ENCODE measurements around the gene THAP8. TPM values are rescaled to one million over a fixed set of nuclear protein-coding genes. Genes with fewer than 3 reads are reported as not detected.

THAP8 gene
- total RNA-seq, 1 experiment from 2014 or later, result 6.6 TPM

DNA sequence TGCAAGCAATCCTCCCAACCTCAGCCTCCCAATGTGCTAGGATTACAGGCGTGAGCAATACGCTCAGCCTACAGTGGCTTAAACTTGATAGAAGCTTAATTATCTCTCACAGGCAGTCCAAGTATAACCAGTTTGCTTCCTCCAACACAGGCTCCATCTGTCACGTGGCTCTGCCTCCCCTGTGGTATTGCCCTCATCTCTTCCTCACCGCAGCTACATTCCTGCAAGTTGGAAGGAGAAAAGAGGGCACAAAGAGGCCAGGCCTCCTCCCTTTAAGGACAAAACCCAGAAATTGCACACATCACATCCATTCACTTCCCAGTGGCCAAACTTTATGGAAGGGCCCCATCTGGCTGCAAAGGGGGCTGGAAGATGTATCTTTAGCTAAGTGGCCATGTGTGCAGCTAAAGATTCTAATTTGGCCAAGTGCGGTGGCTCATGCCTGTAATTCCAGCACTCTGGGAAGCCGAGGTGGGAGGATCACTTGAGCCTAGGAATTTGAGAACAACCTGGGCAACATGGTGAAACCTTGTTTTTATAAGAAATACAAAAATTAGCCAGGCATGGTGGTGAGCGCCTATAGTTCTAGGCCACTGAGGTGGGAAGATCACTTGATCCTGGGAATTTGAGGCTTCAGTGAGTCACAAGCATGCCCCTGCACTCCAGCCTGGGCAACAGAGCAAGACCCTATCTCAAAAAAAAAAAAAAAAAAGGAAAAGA is 62.2 kb downstream of the THAP8 start (continued):
- TF ChIP-seq AFF4 (CRISPR knock-in tag; IDR thresholded peaks at IDR 0.05; ENCODE audit: borderline replicate concordance), result no peak
- TF ChIP-seq, protein P1, sequence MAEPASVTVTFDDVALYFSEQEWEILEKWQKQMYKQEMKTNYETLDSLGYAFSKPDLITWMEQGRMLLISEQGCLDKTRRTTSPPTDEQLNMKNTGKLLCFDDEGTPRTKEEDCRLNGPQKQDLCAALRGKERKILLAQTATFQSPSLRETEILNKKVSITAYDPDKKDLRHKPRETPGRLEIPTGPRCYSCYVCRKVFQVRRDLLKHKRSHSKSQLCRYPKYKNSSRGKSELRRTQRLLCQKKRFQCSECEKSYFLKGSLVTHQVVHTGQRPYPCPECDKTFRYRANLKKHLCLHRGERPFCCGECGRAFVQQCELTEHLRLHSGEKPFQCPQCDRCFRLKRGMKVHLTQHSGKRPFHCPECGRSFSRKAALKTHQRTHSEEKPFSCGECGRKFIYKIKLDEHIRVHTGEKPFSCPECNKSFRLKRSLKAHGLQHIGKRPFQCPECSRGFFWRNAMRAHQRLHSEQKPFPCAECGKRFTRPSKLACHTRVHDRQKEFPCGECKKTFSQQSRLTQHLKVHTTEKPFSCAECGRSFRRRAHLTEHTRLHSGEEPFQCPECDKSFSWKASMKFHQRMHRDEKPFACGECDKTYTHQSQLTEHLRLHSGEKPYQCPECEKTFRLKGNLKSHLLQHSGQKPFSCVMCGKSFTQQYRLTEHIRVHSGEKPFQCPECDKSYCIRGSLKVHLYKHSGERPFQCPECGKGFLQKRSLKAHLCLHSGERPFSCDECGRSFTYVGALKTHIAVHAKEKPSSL (CRISPR knock-in tag; conservative IDR thresholded peaks at IDR 0.05), result no peak
- no peak for TF ChIP-seq RELA (CRISPR knock-in tag; IDR thresholded peaks at IDR 0.05; ENCODE audit: borderline replicate concordance)
- TF ChIP-seq SMAD3 (CRISPR knock-in tag; IDR thresholded peaks at IDR 0.05; ENCODE audit: borderline replicate concordance), result no peak
- TF ChIP-seq, protein P2, sequence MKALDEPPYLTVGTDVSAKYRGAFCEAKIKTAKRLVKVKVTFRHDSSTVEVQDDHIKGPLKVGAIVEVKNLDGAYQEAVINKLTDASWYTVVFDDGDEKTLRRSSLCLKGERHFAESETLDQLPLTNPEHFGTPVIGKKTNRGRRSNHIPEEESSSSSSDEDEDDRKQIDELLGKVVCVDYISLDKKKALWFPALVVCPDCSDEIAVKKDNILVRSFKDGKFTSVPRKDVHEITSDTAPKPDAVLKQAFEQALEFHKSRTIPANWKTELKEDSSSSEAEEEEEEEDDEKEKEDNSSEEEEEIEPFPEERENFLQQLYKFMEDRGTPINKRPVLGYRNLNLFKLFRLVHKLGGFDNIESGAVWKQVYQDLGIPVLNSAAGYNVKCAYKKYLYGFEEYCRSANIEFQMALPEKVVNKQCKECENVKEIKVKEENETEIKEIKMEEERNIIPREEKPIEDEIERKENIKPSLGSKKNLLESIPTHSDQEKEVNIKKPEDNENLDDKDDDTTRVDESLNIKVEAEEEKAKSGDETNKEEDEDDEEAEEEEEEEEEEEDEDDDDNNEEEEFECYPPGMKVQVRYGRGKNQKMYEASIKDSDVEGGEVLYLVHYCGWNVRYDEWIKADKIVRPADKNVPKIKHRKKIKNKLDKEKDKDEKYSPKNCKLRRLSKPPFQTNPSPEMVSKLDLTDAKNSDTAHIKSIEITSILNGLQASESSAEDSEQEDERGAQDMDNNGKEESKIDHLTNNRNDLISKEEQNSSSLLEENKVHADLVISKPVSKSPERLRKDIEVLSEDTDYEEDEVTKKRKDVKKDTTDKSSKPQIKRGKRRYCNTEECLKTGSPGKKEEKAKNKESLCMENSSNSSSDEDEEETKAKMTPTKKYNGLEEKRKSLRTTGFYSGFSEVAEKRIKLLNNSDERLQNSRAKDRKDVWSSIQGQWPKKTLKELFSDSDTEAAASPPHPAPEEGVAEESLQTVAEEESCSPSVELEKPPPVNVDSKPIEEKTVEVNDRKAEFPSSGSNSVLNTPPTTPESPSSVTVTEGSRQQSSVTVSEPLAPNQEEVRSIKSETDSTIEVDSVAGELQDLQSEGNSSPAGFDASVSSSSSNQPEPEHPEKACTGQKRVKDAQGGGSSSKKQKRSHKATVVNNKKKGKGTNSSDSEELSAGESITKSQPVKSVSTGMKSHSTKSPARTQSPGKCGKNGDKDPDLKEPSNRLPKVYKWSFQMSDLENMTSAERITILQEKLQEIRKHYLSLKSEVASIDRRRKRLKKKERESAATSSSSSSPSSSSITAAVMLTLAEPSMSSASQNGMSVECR (CRISPR knock-in tag; IDR thresholded peaks at IDR 0.05; ENCODE audit: borderline replicate concordance), result no peak
- TF ChIP-seq PREB (CRISPR knock-in tag; IDR thresholded peaks at IDR 0.05; ENCODE audit: borderline replicate concordance), result no peak
- TF ChIP-seq SOX15 (CRISPR knock-in tag; IDR thresholded peaks at IDR 0.05), result no peak
- TF ChIP-seq ZNF219 (CRISPR knock-in tag; IDR thresholded peaks at IDR 0.05; ENCODE audit: borderline replicate concordance), result no peak
- no peak for TF ChIP-seq MLX (CRISPR knock-in tag; IDR thresholded peaks at IDR 0.05)

DNA sequence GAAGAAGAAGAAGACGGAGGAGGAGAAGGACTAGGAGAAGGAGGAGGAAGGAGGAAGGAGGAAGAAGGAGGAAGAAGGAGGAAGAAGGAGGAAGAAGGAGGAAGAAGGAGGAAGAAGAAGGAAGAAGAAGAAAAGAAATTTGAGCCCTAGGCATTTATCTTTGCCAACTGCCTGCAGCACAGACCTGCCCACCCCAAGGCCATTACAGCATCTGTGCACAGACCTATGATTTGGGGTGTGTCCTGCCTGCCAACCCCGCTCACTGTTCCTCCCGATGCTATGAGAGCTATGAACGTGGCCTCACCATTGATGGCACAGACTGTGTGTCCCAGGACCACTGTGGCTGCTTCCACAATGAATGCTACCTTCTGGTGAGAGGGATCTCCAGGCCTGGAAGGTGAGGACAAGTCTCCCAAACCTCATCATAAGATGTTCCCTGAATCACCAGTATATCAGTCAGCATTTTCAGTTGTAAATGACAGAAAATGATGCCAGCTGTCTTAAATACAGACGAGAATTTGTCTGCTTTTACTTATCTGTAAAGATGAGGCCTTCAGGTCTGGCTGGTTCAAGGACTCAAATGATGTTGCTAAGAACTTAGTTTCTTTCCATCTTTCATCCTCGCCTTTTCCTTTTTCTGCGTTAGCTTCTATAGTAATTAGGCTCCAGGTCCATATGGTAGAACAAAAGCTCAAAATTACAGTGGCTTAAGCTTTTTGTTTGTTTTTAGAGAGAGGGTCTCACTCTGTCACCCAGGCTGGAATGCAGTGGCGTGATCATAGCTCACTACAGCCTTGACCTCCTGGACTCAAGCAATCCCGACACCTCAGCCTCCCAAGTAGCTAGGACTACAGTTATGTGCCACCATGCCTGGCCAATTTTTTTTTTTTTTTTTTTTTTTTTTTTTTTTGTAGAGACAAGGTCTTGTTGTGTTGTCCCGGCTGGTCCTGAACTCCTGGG is 63.0 kb downstream of the THAP8 start:
- ChIA-PET POLR2A (no interaction called here), CTCF (interaction anchor here (0.7 to 1.2 kb wide), 4 partner anchors 14 to 346 kb away, joined by 3 to 10 read pairs (median 4); no protein-coding TSS in a partner anchor)
- no peak overlapping the region for H3K27ac Mint-ChIP-seq
- peaks cover 5% of the 10 kb centered on the region; the same call in 1 of the 2 replicates for H3K9me3 Mint-ChIP-seq
- no peak overlapping the region for H3K4me3 Mint-ChIP-seq
- peaks cover 35% of the 10 kb centered on the region for H3K27me3 Mint-ChIP-seq (ENCODE audit: low read depth)
- DNase-seq (ENCODE audit: low spot score), result no peak
- H3K4me1 Mint-ChIP-seq, result peaks cover 9% of the 10 kb centered on the region
- no peaks in the 10 kb centered on the region for H3K36me3 Mint-ChIP-seq
- ATAC-seq, result no peak
- no peak for TF ChIP-seq ERG (CRISPR knock-in tag; IDR thresholded peaks at IDR 0.05)
- TF ChIP-seq, protein P3, sequence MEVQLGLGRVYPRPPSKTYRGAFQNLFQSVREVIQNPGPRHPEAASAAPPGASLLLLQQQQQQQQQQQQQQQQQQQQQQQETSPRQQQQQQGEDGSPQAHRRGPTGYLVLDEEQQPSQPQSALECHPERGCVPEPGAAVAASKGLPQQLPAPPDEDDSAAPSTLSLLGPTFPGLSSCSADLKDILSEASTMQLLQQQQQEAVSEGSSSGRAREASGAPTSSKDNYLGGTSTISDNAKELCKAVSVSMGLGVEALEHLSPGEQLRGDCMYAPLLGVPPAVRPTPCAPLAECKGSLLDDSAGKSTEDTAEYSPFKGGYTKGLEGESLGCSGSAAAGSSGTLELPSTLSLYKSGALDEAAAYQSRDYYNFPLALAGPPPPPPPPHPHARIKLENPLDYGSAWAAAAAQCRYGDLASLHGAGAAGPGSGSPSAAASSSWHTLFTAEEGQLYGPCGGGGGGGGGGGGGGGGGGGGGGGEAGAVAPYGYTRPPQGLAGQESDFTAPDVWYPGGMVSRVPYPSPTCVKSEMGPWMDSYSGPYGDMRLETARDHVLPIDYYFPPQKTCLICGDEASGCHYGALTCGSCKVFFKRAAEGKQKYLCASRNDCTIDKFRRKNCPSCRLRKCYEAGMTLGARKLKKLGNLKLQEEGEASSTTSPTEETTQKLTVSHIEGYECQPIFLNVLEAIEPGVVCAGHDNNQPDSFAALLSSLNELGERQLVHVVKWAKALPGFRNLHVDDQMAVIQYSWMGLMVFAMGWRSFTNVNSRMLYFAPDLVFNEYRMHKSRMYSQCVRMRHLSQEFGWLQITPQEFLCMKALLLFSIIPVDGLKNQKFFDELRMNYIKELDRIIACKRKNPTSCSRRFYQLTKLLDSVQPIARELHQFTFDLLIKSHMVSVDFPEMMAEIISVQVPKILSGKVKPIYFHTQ (CRISPR knock-in tag; IDR thresholded peaks at IDR 0.05), result no peak

All from WTC11 (cell line).